ENCODE results near the gene SYNPO2L. TPM values are rescaled to one million over a fixed set of nuclear protein-coding genes. Genes with fewer than 3 reads are reported as not detected.

The SYNPO2L gene
- total RNA-seq, 2 donors from 2014 or later = 0.08 TPM; not detected in 1

DNA sequence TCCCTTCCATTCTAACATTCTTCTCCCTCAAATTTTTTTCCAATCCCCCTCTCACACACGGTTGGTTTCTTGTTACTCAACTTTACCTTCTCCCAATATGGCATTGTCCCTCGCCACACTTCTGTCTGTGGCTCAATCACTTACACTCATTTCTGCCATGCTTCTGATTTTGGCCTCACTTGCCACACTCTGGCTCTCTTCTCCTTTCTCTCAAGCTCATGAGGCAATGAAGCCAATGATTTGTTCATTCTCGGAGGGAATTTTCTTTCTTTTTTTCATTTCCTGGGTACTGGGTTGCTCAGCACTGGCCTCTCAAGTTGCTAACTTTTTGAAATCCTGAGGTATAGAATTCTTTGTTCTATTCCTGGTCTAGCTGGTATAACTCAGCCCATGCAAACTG is 10.6 kb downstream of the SYNPO2L start:
- Mint-ChIP-seq H3K36me3 (ENCODE audit: low read depth) (no peaks in the 10 kb centered on the region), H3K27me3 (peaks cover 39% of the 10 kb centered on the region), H3K27ac (peak overlapping the region; percentile 29), H3K4me3 (no peak overlapping the region), H3K4me1 (peaks cover 19% of the 10 kb centered on the region)
- DNase-seq (no peak), ATAC-seq (no peak)
- no peaks in the 10 kb centered on the region for H3K9me3 ChIP-seq (ENCODE audit: control insufficient read depth, low read length, poor library complexity, severe bottlenecking)

DNA sequence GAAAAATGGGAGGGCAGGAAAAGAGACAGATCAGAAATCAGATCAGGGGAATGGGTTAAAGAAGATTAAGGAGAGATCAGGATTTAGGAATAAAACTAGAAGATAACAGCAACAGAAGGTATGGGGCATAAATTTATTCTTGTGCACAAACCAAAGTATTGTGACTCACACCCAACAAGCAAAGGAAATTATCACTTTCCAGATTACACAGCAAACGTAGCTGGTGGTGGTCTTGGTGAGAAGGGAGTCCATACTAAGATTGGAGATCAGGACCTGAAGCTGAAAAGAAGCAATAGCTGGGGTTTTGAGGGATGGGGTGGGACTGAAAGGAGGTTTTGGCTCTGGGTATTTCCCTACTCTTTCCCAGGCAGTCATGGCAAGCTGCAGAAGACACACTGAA is 11.1 kb downstream of the SYNPO2L start:
- H3K36me3 Mint-ChIP-seq (ENCODE audit: low read depth) = no peaks in the 10 kb centered on the region
- H3K4me3 Mint-ChIP-seq = no peak overlapping the region
- no peaks in the 10 kb centered on the region for H3K9me3 ChIP-seq (ENCODE audit: control insufficient read depth, low read length, poor library complexity, severe bottlenecking)
- H3K27ac Mint-ChIP-seq = peak overlapping the region; percentile 85
- DNase-seq (no peak), ATAC-seq (no peak)
- H3K27me3 Mint-ChIP-seq = peaks cover 39% of the 10 kb centered on the region
- peaks cover 20% of the 10 kb centered on the region for H3K4me1 Mint-ChIP-seq

GRCh38 chr10:73644015-73644743 is 11.7 kb downstream of the SYNPO2L start:
- peak; percentile 81 for ATAC-seq
- Mint-ChIP-seq H3K36me3 (ENCODE audit: low read depth) (no peaks in the 10 kb centered on the region), H3K27ac (peak overlapping the region; percentile 85), H3K4me1 (peaks cover 18% of the 10 kb centered on the region), H3K4me3 (no peak overlapping the region), H3K27me3 (peaks cover 33% of the 10 kb centered on the region)
- DNase-seq = peak; percentile 21 to 40 (median 35)
- no peaks in the 10 kb centered on the region for H3K9me3 ChIP-seq (ENCODE audit: control insufficient read depth, low read length, poor library complexity, severe bottlenecking)

GRCh38 chr10:73643362-73643761 is 12.5 kb downstream of the SYNPO2L start:
- no peak overlapping the region for H3K4me3 Mint-ChIP-seq
- DNase-seq = no peak
- H3K9me3 ChIP-seq (ENCODE audit: control insufficient read depth, low read length, poor library complexity, severe bottlenecking) = no peaks in the 10 kb centered on the region
- ATAC-seq = no peak
- peaks cover 28% of the 10 kb centered on the region for H3K27me3 Mint-ChIP-seq
- peak overlapping the region; percentile 85 for H3K27ac Mint-ChIP-seq
- H3K4me1 Mint-ChIP-seq = peaks cover 18% of the 10 kb centered on the region
- H3K36me3 Mint-ChIP-seq (ENCODE audit: low read depth) = no peaks in the 10 kb centered on the region

- H3K36me3 Mint-ChIP-seq (ENCODE audit: low read depth) = no peaks in the 10 kb centered on the region
- ATAC-seq (no peak), DNase-seq (no peak)
- H3K27me3 Mint-ChIP-seq = peaks cover 24% of the 10 kb centered on the region
- H3K4me1 Mint-ChIP-seq = peaks cover 18% of the 10 kb centered on the region
- H3K27ac Mint-ChIP-seq = no peak within 1 kb of the TSS
- H3K4me3 Mint-ChIP-seq = no peak within 1 kb of the TSS
- H3K9me3 ChIP-seq (ENCODE audit: control insufficient read depth, low read length, poor library complexity, severe bottlenecking) = no peaks in the 10 kb centered on the region
Measured at GRCh38 chr10:73641328-73642060, 14.3 kb downstream of the SYNPO2L start, which contains the start of gene MYOZ1. MYOZ1 (minus strand) TSS chr10:73641474; CDS start chr10:73640017, 1,457 bp downstream.

DNA sequence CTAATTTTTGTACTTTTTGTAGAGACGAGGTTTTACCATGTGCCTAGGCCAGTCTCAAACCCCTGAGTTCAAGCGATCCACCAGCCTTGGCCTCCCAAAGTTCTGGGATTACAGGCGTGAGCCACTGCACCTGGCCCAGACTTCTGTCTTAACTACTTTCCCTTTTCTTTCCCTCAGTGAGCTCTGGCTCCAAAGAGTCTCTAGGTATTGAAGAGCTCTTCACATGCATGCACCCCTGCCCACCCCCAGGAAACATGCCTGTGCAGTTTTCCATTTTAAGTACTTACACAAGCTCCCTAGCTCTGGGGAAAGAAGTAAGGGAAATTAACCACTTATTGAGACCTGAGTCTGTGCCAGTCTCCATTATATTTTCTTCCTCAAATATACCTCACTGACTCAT is 16.5 kb downstream of the SYNPO2L start:
- H3K27me3 Mint-ChIP-seq = peaks cover 13% of the 10 kb centered on the region

DNA sequence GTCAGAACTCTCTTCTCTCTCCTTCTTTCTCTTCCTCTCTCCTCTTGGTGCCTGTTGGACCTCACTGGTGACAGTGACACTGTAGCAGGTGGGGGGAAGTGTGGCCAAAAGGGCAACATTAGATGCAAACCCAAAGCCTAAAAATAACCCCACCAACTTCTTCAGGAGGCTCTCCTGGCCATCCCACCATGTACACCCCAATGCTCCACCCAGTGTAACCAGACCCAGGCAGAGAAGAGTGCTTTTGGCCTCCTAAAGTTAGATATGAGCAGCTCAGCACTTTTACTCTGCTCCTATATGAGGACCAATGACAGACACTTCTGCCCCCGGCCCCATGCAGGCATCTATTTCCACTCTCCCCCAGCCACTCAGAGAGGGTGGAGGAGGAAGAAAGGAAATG is 20.0 kb downstream of the SYNPO2L start:
- no peak for ATAC-seq
- Mint-ChIP-seq H3K27ac (no peak overlapping the region), H3K4me1 (peaks cover 2% of the 10 kb centered on the region), H3K4me3 (no peak overlapping the region), H3K27me3 (peaks cover 5% of the 10 kb centered on the region), H3K36me3 (ENCODE audit: low read depth) (no peaks in the 10 kb centered on the region)
- H3K9me3 ChIP-seq (ENCODE audit: control insufficient read depth, low read length, poor library complexity, severe bottlenecking) = no peaks in the 10 kb centered on the region
- no peak for DNase-seq

More for the DNA sequence above, 16.5 kb downstream of the SYNPO2L start:
- no peaks in the 10 kb centered on the region for H3K36me3 Mint-ChIP-seq (ENCODE audit: low read depth)
- H3K9me3 ChIP-seq (ENCODE audit: control insufficient read depth, low read length, poor library complexity, severe bottlenecking) = no peaks in the 10 kb centered on the region
- DNase-seq = no peak
- peaks cover 8% of the 10 kb centered on the region for H3K4me1 Mint-ChIP-seq
- no peak overlapping the region for H3K27ac Mint-ChIP-seq
- no peak overlapping the region for H3K4me3 Mint-ChIP-seq
- no peak for ATAC-seq

GRCh38 chr10:73634421-73634820 is 21.4 kb downstream of the SYNPO2L start:
- Mint-ChIP-seq H3K27me3 (peaks cover 5% of the 10 kb centered on the region), H3K4me3 (no peak overlapping the region), H3K4me1 (no peaks in the 10 kb centered on the region), H3K27ac (peak overlapping the region; percentile 24), H3K36me3 (ENCODE audit: low read depth) (no peaks in the 10 kb centered on the region)
- no peaks in the 10 kb centered on the region for H3K9me3 ChIP-seq (ENCODE audit: control insufficient read depth, low read length, poor library complexity, severe bottlenecking)
- DNase-seq (no peak), ATAC-seq (no peak)

DNA sequence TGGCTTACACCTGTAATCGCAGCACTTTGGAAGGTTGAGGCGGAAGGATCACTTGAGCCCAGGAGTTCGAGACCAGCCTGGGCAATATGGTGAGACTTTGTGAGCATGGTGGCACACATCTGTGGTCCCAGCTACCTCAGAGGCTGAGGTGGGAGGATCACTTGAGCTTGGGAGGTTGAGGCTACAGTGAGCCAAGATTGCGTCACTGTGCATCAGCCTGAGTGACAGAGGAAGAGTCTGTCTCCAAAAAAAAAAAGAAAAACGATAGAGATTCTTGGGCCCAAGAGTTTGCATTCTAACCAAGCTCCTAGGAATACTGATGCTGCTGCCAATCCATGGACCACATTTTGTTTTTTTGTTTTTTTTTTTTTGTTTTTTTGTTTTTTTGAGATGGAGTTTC is 26.7 kb downstream of the SYNPO2L start:
- Mint-ChIP-seq H3K36me3 (ENCODE audit: low read depth) (peaks cover 2% of the 10 kb centered on the region), H3K4me3 (no peak overlapping the region), H3K27me3 (no peaks in the 10 kb centered on the region), H3K4me1 (peaks cover 14% of the 10 kb centered on the region), H3K27ac (no peak overlapping the region)
- DNase-seq (no peak), ATAC-seq (no peak)
- H3K9me3 ChIP-seq (ENCODE audit: control insufficient read depth, low read length, poor library complexity, severe bottlenecking) = no peaks in the 10 kb centered on the region

- ATAC-seq (no peak), DNase-seq (no peak)
- Mint-ChIP-seq H3K4me1 (peaks cover 14% of the 10 kb centered on the region), H3K36me3 (ENCODE audit: low read depth) (peaks cover 2% of the 10 kb centered on the region), H3K27ac (no peak overlapping the region), H3K4me3 (no peak overlapping the region), H3K27me3 (no peaks in the 10 kb centered on the region)
- no peaks in the 10 kb centered on the region for H3K9me3 ChIP-seq (ENCODE audit: control insufficient read depth, low read length, poor library complexity, severe bottlenecking)
Measured at GRCh38 chr10:73628405-73628804, 27.4 kb downstream of the SYNPO2L start.

DNA sequence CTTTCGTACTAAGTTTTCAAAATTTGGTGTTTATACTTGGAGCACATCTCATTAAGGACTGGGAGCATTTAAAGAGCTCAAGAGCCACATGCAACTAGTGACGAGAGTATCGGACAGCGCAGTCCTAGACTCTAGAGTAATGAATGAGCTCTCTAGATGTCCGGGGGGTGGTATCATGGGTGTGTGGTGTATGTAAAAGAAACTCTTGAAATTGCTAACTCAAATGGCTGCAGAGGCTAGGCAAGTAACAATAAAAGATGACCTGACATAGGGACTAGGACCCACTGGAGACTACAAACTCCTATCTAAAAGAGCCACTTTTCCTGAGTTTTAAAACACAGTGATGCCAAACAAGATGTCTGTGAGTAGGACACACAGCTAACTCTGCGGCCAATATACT is 28.5 kb downstream of the SYNPO2L start:
- no peaks in the 10 kb centered on the region for H3K9me3 ChIP-seq (ENCODE audit: control insufficient read depth, low read length, poor library complexity, severe bottlenecking)
- ATAC-seq (no peak), DNase-seq (no peak)
- Mint-ChIP-seq H3K27ac (peak overlapping the region; percentile 97), H3K27me3 (no peaks in the 10 kb centered on the region), H3K4me3 (peak overlapping the region; percentile 3), H3K36me3 (ENCODE audit: low read depth) (peaks cover 2% of the 10 kb centered on the region), H3K4me1 (peaks cover 14% of the 10 kb centered on the region)

DNA sequence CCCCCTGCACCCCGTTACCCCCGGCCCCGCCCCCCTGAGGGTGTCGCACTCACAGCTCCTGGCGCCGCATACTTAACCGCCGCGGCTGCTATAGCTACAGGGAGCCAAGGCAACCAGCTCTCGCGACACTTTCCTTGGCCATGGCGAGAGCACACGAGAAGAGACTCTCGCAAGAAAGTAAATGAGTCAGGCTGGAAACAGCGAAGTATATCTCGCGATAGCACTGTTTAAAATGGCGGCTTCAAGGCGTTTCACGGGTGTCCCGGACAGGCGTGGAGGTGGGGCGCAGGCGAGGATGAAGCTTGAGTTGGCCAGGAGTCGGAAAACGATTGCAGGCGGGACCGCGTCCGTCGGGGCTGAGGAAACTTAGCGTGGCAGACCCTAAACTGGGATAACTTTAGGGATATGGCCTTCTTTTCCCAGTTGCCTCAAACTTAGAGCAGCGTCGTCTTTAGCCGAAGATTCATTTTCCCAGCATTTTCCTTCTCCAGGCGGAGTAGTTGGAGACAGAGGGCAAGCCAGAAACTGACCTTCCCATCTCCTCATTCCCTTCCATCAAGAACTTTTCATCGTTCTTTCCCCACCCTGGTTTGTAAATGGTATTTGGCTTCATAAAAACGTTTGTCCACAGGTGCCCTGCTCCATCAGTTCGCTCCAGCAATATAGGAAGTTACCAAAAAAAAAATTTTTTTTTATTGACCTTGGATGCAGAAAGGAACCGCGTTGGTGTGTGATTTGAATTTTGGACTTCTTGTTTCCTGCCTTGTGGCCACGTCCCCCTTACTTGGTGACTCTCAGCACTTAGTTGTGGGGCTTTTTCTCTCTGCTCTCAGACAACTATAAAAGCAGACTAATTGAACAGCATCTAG is 29.7 kb downstream of the SYNPO2L start:
- H3K4me3 Mint-ChIP-seq = peak overlapping the region; percentile 95
- peak; percentile 97 for ATAC-seq
- peaks cover 14% of the 10 kb centered on the region for H3K4me1 Mint-ChIP-seq
- H3K9me3 ChIP-seq (ENCODE audit: control insufficient read depth, low read length, poor library complexity, severe bottlenecking) = no peaks in the 10 kb centered on the region
- H3K27me3 Mint-ChIP-seq = no peaks in the 10 kb centered on the region
- peak overlapping the region; percentile 97 for H3K27ac Mint-ChIP-seq
- DNase-seq = peak; percentile 84 to 90 (median 89)
- peaks cover 2% of the 10 kb centered on the region for H3K36me3 Mint-ChIP-seq (ENCODE audit: low read depth)

Data from T-helper 17 cell (primary cell).